ENCODE data around the gene MYH7.

DNA sequence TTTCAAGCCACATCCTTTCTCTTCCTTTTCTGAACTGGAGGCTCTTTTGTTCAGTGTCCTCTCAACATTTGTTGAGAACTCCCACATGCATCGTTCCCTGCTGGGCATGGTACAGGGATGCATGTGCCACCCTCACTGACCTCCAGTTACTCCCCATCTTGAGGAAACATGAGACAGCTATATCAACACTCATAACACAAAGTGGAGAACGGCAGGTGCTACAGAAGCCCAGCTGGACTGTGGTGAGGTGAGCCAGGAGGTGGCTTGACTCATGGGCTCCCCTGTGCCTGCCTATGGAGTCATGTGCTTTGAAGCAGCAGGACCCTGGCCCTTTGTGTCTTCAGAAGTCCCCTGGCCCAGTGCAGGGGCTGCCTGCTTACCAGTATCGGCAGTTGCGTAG lies 37.1 kb downstream of the MYH7 start:
- TF ChIP-seq, protein P1, sequence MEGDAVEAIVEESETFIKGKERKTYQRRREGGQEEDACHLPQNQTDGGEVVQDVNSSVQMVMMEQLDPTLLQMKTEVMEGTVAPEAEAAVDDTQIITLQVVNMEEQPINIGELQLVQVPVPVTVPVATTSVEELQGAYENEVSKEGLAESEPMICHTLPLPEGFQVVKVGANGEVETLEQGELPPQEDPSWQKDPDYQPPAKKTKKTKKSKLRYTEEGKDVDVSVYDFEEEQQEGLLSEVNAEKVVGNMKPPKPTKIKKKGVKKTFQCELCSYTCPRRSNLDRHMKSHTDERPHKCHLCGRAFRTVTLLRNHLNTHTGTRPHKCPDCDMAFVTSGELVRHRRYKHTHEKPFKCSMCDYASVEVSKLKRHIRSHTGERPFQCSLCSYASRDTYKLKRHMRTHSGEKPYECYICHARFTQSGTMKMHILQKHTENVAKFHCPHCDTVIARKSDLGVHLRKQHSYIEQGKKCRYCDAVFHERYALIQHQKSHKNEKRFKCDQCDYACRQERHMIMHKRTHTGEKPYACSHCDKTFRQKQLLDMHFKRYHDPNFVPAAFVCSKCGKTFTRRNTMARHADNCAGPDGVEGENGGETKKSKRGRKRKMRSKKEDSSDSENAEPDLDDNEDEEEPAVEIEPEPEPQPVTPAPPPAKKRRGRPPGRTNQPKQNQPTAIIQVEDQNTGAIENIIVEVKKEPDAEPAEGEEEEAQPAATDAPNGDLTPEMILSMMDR (IDR thresholded peaks at IDR 0.05), result no peak
- no peak for TF ChIP-seq ZFX (IDR thresholded peaks at IDR 0.05; ENCODE audit: borderline replicate concordance)
